ENCODE measurements around the gene FUT3.
"Not testable (repeated sequence)": the region's sequence is repeated elsewhere in the genome, so short reads cannot be mapped to it uniquely, and the experiment has no call there.

The FUT3 gene

DNA sequence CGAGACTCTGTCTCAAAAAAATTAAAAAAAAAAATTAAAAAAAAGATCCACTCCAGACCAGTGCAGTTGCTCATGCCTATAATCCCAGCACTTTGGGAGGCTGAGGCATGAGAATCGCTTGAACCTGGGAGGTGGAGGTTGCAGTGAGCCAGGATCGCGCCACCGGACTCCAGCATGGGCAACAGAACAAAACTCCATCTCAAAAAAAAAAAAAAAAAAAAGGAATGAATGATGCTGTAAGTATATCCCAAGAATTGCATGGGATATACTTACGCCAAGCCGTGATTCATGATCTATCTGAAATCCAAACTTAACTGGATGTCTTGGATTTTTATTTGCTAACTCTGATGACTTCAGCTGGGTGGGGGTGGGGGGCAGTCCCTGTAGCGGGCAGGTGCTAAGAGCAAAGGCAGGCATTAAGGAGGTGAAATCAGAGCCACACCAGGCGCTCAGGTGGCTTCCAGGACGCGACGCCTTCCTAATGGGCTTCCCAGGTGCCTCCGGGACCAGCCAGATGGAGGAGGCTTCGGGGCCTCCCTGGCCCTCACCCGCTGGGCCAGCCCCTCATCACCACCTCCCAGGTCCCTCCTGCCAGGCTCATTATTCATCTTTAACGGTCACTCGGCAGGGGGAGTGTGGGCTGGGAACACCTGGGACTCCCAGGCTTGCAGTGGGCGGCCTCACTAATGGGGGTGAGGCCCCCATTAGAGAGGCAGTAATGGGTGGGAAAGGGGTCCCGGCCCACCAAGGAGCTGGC lies 30.5 kb upstream of the FUT3 start:
- no peak for DNase-seq

DNA sequence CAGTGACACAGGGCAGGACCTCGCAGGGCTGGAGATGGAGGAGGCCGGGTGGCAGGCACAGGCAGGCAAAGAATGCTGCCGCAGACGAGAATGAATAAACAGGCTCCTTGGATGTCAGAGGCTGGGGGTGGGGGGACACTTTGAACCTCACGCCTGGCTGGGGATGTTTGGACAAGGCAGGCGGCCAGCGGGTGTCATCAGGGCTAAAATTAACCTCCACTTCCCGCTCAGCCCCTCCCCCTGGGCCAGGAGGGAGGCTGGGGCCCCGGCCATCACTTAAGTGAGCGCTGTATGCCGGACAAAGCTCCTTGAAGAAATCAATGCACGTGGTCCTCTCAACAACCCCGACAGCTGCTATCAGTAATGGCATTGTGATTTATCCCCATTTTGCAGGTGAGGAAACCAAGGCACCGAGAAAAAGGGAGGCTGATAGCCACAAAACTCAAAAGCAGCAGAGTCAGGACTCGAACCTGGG lies 29.4 kb upstream of the FUT3 start:
- DNase-seq = peak in 1 of 3 donors; percentile 28

DNA sequence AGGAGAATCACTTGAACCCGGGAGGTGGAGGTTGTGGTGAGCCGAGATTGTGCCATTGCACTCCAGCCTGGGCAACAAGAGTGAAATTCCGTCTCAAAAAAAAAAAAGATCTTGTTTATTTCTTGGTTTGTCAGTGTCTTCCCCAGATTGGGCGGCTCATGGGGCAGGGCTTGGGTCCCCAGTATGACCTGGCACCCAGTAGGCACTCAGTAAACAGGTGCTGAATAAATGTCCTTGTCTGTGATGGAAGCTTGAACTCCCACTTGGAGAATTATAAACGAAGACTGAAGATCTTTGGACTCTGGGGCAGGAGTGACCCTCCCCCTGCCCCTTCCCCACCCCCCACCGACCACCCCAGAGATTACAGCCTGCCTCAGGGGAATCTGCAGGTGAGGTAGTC lies 28.9 kb upstream of the FUT3 start:
- DNase-seq = no peak

DNA sequence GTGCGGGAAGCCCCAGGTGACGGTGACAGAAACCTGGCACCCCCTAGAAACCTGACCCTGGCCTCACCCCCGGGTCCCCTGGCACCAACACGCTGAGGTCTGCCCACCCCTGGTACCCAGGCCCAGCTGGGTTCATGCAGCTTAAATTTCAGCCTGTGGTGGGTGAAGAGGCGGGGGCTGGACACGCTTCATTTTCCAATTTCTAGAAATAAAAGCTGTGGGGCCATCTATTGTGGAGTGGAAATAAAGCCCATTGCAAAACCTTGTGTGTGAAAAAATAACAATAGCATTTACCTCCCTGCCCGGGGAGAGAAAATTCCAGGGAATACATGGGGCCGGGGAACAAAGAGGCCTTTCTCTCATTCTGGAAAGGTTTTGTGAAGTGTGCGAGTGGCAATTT lies 26.6 kb upstream of the FUT3 start:
- DNase-seq = no peak

DNA sequence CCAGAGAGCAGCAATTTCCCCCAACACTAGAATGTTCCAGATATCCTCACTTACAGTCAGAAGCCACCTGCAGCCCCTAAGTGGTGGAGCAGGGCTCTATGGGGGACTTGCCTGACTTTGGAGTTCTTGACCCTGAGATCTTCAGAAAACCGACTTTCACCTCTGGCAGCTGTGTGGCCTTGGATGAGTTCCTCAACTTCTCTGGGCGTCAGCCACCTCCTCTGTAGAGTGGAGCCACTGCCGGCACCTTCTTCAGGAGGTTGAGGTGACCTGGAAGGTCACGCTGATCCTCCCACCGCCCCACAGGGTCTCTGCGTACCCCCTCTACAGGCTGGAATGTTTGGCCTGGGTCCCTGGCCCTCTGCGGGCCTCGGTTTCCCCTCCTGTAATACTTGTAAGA lies 26.2 kb upstream of the FUT3 start:
- DNase-seq = no peak

DNA sequence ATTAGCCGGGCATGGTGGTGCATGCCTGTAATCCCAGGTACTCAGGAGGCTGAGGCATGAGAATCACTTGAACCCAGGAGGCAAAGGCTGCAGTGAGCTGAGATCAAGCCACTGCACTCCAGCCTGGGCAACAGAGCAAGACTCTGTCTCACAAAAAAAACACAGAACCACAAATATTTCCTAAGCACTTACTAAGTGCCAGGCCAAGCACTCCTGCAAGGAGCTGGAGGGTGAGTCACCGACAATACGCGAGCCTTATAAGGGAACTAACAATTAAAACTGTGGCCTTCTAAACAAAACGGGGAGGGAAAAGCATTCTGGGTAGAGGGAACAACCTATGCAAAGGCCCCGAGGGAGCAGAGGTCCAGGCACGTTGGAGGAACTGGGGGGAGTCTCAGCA lies 23.2 kb upstream of the FUT3 start:
- peak; percentile 48 to 61 (median 55) for DNase-seq

DNA sequence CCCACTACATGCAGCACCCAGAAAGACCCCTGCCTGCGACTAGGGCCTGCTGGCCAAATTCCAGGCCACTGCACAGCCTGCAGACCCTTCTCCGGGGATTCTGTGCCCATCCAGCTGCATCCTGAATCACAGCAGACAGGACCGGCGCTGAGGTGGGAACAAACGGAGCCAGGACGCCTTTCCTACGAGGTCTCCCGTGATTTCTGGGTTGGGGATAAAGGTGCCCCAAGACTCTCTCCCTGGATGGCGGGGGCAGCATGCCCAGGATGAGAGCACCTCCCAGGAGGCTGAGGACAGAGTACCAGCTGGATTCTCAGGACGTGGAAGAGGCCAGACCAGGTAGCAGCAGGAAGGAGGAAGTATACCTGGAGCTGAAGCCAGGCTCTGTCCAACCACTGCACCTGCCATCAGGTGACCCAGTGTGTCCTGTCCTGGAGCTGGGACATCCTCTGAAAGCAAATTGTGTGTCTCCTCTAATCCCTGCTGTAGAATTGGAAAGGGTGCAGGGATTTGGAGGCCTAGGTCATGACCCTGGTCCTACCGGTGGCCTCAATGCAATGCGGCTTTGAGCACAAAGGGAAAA lies 22.5 kb upstream of the FUT3 start:
- no peak for DNase-seq

DNA sequence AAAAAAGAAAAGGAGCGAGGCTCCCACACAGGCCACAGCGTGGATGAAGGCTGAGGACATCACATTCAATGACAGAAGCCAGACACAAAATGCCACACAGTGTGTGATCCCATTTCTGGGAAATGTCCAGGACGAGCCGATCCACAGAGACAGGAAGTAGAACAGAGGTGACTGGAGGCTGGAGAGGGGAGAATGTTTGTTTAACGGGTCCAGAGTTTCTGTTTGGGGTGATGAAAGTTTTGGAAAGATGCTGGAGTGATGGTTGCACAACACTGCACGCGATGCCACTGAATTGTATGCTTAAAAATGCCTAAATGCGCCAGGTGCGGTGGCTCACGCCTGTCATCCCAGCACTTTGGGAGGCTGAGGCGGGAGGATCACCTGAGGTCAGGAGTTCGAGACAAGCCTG lies 19.7 kb upstream of the FUT3 start:
- no peak for DNase-seq

DNA sequence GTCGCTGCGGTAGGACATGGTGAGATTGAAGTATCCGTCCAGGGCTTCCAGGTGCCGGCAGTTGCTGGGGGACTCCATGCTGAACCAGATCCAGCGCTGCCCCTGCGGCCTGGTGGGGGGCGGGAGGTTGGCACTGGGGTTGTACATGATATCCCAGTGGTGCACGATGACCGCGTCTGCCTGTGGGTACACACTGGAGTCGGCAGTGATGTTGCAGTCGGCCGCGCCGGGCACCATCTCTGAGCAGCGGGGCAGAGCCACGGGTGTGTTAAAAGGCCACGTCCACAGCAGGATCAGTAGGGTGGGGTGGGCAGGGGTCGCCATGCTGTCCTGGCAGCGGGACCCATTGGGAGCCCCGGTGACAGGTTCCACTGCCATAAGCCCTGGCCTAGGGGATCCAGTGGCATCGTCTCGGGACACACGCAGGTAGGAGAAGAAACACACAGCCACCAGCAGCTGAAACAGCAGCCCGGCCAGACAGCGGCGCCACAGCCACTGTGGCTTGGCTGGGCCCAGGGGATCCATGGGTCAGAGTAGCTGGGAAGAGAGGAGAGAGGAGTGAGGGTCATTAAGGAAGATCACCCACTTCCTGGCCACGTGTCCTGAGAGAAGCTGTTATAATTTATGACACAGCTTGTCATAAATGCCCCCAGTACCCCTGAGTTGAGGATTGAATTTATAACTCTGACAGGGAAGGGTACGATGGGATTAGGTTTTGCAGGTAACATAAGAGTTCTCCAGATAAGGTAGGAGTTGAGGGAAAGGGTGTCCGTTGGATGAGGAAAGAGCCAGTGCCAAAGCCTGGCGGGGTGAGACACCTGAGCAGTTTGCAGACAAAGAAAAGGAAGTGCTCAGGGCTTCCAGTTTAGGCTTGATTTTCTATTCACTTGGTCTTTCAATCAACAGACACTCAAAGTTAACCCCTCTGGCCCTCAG lies 16.2 kb upstream of the FUT3 start:
- no peak for DNase-seq

DNA sequence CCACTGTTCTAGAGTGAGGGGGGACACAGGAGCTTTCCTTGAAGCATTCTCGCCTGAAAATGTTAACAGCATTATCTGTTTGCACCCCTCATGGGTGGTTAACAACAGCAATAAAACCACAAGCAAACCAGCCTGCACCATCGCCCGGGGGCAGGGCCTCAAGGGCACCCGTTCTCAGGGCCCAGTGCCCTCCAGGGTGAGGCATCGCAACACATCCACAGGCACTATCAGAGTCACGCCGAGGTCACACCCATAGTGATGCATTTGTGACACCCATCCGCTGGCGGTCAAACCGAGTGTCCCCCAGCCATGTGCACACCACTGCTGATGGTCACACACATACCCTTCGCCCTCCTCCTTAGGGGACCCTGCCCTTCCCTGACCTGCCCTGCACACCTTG lies 14.5 kb upstream of the FUT3 start:
- DNase-seq = no peak

DNA sequence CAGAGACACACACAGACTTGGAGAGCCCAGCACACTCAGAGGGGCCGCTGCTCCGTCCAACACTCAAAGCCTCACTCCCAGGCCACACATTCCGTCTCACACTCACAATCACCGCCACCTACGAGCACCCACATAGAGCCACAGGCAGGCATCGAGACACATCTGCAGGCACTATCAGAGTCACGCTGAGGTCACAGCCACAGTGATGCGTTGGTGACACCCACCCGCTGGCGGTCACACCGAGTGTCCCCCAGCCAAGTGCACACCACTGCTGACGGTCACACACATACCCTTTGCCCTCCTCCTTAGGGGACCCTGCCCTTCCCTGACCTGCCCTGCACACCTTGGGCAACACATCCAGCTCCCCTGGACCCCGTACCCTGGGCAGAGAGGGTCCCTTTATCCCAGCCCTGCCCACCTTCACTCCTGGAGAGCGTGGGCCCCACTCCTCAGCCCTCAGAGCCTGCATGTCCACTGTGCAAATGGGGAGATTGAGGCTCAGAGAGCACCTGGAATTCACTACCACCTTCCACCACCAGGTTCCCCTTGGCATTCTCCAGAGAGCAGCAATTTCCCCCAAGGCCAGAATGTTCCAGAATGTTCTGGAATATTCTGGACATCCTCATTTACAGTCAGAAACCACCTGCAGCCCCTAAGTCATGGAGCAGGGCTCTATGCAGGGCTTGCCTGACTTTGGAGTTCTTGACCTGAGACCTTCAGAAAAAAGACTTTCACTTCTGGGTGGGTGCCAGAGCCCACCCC lies 13.7 kb upstream of the FUT3 start:
- no peak for DNase-seq

DNA sequence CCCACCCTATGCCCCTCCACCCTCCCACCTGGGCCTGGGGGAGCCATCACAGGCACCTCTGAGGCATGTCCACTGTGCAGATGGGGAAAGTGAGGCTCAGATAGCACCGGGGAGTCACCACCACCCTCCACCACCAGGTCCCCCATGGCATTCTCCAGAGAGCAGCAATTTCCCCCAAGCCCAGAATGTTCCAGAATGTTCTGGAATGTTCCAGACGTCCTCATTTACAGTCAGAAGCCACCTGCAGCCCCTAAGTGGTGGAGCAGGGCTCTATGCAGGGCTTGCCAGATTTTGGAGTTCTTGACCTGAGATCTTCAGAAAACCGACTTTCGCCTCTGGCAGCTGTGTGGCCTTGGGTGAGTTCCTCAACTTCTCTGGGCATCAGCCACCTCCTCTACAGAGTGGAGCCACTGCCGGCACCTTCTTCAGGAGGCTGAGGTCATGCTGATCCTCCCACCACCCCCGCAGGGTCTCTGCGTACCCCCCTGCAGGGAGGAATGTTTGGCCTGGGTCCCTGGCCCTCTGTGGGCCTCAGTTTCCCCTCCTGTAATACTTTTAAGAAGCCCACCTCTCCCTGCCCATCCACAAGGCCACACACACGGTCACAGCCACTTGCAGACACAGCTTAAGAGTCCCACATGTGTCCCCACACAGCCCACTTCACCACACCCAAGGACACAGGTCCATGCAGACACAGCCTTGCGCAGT lies 12.9 kb upstream of the FUT3 start:
- DNase-seq = no peak

DNA sequence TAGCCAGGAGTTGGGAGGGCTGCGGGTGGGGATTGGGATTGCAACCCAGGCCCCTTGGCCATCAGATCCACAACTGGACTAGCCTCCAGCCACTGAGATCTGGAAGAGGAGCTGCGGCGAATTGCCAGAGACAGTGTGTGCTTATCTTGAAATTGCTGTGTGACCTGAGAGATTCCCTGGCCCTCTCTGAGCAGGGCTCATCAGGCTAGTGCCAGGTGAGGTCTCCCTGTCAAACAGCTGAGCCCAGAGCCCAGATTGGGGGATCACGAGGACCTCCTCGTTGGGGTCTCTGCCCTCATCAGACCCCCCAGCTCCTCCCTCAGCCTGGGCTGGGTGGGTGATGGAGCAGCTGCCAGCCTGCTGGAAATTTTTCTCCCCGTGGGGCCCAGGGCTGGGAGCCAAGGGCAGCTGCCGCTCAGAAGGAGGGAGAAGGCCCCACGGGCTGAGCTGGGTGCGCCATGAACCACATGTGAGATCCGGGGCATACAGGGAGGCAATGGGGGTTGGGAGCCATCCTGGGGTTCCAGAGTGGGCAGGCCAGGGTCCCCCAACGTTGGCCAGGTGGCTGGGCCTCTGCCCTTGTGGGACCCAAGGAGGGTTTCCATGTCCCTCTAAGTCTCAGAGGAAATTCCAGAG lies 11.9 kb upstream of the FUT3 start:
- no peak for DNase-seq

DNA sequence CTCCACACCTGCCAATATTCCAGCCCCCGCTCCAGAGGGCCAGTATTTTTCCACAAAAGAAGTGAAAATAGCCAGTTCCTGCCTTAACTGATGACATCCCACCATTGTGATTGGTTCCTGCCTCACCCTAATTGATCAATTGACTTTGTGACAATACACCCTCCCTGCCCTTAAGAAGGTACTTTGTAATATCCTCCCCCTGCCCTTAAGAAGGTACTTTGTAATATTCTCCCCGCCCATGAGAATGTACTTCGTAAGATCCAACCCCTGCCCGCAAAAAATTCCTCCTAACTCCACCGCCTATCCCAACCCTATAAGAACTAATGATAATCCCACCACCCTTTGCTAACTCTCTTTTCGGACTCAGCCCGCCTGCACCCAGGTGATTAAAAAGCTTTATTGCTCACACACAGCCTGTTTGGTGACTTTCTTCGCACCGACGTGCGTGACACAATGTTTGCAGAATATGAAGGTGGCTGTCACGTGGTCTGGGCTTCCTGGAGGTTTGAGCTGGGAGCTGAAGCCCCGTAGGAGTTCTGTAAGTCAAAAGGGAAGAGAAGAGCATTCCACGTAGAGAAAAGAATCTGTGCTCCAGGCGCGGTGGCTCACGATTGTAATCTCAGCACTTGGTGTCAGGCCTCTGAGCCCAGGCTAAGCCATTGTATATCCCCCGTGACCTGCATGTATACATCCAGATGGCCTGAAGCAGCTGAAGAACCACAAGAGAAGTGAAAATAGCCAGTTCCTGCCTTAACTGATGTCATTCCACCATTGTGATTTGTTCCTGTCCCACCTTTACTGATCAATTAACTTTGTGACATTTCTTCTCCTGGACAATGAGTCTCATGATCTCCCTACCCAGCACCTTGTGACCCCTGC lies 6.2 kb upstream of the FUT3 start:
- no peak for DNase-seq

DNA sequence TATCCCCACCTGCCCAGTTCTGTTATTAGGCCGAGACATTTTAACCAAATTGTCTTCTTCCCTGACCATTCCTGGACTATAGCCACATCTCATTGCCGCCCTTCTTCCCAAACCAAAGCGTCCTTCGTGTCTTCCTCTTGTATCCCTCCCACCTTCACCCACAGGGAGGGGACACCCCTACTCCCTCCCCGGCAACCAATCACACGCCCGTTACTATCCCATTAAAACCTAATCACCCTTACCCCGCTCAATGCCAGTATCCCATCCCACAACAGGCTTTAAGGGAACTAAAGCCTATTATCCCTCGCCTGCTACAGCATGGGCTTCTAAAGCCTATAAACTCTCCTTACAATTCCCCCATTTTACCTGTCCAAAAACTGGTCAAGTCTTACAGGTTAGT lies 3.9 kb upstream of the FUT3 start:
- not testable (repeated sequence) for DNase-seq

DNA sequence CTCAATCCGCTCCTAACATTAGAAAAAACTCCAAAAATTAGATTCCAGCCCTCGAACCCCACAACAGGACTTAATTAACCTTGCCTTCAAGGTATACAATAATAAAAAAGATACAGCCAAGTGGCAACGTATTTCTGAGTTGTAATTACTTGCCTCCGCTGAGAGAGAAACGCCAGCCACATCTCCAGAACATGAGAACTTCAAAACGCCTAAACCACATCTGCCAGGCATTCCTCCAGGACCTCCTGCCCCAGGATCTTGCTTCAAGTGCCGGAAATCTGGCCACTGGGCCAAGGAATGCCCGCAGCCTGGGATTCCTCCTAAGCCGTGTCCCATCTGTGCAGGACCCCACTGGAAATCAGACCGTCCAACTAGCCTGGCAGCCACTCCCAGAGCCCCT lies 2.9 kb upstream of the FUT3 start:
- DNase-seq = not testable (repeated sequence)

DNA sequence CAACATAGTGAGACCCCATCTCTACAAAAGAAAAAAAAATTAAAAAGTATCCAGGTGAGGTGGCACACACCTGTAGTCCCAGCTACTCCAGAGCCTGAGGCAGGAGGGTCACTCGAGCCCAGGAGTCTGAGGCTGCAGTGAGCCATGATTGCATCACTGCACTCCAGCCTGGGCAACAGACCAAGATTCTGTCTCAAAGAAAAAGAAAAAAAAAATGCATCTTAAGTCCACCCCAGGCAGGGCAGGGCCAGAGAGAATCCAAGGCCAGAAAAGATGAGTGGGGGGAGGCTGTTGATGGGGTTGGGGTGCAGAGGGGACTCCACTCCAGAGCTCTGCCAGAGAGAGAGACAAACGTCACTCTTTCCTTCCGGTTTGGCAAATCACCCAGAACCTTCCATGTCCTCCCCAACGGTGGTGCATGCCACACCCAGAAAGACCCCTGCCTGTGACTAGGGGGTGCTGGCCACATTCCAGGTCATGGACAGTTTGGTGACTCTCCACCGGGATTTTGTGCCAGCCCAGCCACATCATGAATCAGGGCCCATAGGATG lies 431 bp downstream of the FUT3 start:
- no peak for DNase-seq

DNA sequence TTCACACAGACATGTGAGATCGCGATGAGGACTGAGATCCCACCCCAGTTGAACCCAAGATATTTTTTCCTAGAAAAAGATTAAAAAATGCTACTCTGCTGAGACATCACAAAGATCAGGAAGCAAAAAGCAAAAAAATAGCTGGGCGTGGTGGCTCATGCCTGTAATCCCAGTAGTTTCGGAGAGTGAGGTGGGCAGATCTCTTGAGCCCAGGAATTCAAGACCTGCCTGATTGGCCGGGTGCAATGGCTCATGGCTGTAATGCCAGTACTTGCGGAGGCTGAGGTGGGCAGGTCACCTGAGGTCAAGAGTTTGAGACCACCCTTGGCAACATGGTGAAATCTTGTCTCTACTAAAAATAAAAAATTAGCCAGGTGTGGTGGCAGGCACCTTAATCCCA lies 1.1 kb downstream of the FUT3 start:
- DNase-seq = no peak

DNA sequence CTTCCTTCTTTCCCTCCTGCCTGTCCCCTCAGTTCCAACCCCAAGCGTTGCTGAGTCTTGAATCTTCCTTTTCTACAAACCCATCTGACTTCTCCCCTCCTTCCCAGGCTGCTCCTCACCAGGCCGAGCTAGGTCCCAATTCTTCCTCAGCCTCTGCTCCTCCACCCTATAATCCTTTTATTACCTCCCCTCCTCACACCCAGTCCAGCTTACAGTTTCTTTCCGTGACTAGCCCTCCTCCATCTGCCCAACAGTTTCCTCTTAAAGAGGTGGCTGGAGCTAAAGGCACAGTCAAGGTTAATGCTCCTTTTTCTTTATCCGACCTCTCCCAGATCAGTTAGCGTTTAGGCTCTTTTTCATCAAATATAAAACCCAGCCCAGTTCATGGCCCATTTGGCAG lies 2.6 kb downstream of the FUT3 start:
- not testable (repeated sequence) for DNase-seq

DNA sequence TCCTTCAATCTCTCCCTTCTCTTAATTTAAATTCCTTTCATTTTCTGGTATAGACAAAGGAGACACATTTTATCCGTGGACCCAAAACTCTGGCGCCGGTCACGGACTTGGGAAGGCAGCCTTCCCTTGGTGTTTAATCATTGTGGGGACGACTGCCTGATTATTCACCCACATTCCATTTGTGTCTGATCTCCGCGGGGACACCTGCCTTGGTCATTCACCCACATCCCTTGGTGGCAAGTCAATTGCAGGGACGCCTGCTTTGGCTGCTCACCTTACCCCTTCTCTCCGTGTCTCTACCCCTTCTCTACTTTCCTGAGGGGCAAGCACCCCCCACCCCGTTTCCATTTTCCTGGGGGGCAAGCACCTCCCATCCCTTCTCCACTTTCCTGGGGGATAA lies 3.4 kb downstream of the FUT3 start:
- not testable (repeated sequence) for DNase-seq

Measured in suppressor macrophage treated with lipopolysaccharide for 1 hour (primary cell).